Esophagus muscularis mucosa (tissue), 3 donors: ENCODE results near the gene PGD.
"Not testable (repeated sequence)": the region's sequence is repeated elsewhere in the genome, so short reads cannot be mapped to it uniquely, and the experiment has no call there.

Experiments
- EP300 ChIP-seq: sonication (generic); formaldehyde crosslinking; IDR thresholded peaks from one replicate; pipeline ENCODE4 v1.6.1; 2017; ENCODE audit warnings: antibody characterized with exemption
- TF ChIP-seq, protein P1 (sequence below), 3 experiments: fragments of 200-600 bp in 2 of 3; fragments of 450-650 bp in 1 of 3; sonication (generic) in 2 of 3; IDR thresholded peaks; one replicate each; pipeline ENCODE4 v1.5.1; 2017 to 2019; ENCODE audit warnings: antibody characterized with exemption in 3 of 3, mild to moderate bottlenecking in 2 of 3, moderate library complexity in 1 of 3

GRCh38 chr1:10425826-10426534 lies 27.1 kb downstream of the PGD start:
- TF ChIP-seq, protein P1, sequence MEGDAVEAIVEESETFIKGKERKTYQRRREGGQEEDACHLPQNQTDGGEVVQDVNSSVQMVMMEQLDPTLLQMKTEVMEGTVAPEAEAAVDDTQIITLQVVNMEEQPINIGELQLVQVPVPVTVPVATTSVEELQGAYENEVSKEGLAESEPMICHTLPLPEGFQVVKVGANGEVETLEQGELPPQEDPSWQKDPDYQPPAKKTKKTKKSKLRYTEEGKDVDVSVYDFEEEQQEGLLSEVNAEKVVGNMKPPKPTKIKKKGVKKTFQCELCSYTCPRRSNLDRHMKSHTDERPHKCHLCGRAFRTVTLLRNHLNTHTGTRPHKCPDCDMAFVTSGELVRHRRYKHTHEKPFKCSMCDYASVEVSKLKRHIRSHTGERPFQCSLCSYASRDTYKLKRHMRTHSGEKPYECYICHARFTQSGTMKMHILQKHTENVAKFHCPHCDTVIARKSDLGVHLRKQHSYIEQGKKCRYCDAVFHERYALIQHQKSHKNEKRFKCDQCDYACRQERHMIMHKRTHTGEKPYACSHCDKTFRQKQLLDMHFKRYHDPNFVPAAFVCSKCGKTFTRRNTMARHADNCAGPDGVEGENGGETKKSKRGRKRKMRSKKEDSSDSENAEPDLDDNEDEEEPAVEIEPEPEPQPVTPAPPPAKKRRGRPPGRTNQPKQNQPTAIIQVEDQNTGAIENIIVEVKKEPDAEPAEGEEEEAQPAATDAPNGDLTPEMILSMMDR (IDR thresholded peaks at IDR 0.05), result not testable (repeated sequence)
- TF ChIP-seq EP300, result not testable (repeated sequence)
